CD14-positive monocyte (primary cell): Measurements from ENCODE around the gene USP1. TPM values are rescaled to one million over a fixed set of nuclear protein-coding genes. Genes with fewer than 3 reads are reported as not detected.
A peak's percentile ranks its signal among the peaks of the same experiment; 100 is the strongest.

Experiments
- DNase-seq, 3 donors: peaks; one replicate each; pipeline ENCODE4 v3.0.0-alpha.2; 2011 to 2022
- H2AFZ ChIP-seq: 2 replicates; pipeline ENCODE4 v1.6.0; 2012; ENCODE audit warnings: mild to moderate bottlenecking, low read depth, low read length, inconsistent platforms; ENCODE audit not compliant: insufficient read depth, poor library complexity, severe bottlenecking
- H3K27ac ChIP-seq, 2 donors: 1 replicate in 1 of 2; 2 replicates in 1 of 2; pipeline ENCODE4 v1.5.1; 2012 to 2013; ENCODE audit warnings: low read length in 2 of 2, control low read depth in 1 of 2, inconsistent platforms in 1 of 2, low read depth in 1 of 2, mild to moderate bottlenecking in 1 of 2
- H3K27me3 ChIP-seq, 2 donors: one replicate each; pipeline versions ENCODE4 v1.6.0 to v1.6.1; 2011 to 2013; ENCODE audit warnings: low read length in 2 of 2; ENCODE audit not compliant: control insufficient read depth in 2 of 2, insufficient read depth in 2 of 2
- H3K36me3 ChIP-seq, 2 donors: replicated peaks in 1 of 2; 1 replicate in 1 of 2; 2 replicates in 1 of 2; pipeline versions ENCODE4 v1.5.1 to v1.6.1; 2012 to 2013; ENCODE audit warnings: low read length in 2 of 2, control low read depth in 1 of 2, inconsistent platforms in 1 of 2, mild to moderate bottlenecking in 1 of 2; ENCODE audit not compliant: insufficient read depth in 2 of 2, control insufficient read depth in 1 of 2
- H3K4me1 ChIP-seq, 2 donors: 1 replicate in 1 of 2; 2 replicates in 1 of 2; pipeline versions ENCODE4 v1.5.1 to v1.6.1; 2012 to 2013; ENCODE audit warnings: low read length in 2 of 2, control low read depth in 1 of 2, inconsistent platforms in 1 of 2, mild to moderate bottlenecking in 1 of 2, moderate library complexity in 1 of 2; ENCODE audit not compliant: insufficient read depth in 2 of 2, control insufficient read depth in 1 of 2
- H3K4me2 ChIP-seq: replicated peaks from 2 replicates; pipeline ENCODE3; 2012; ENCODE audit warnings: low read length, moderate library complexity, mild to moderate bottlenecking; ENCODE audit not compliant: poor library complexity, severe bottlenecking; ENCODE audit errors: extremely low read depth
- H3K4me3 ChIP-seq, 3 experiments: fragments of 200-600 bp in 1 of 3; sonication (generic) in 1 of 3; replicated peaks in 1 of 3; 1 replicate in 2 of 3; 2 replicates in 1 of 3; pipeline ENCODE4 v1.5.1; 2011 to 2013; ENCODE audit warnings: low read length in 3 of 3, mild to moderate bottlenecking in 3 of 3, control low read depth in 2 of 3, low read depth in 2 of 3, inconsistent platforms in 1 of 3, moderate library complexity in 1 of 3
- H3K79me2 ChIP-seq: 2 replicates; pipeline ENCODE4 v1.6.0; 2012; ENCODE audit warnings: mild to moderate bottlenecking, control low read depth, inconsistent platforms, low read length, moderate library complexity; ENCODE audit not compliant: insufficient read depth
- H3K9ac ChIP-seq: 2 replicates; pipeline ENCODE4 v1.6.0; 2017; ENCODE audit warnings: low read length, mild to moderate bottlenecking; ENCODE audit not compliant: insufficient read depth, poor library complexity, severe bottlenecking
- H3K9me3 ChIP-seq, 2 donors: replicated peaks in 1 of 2; 1 replicate in 1 of 2; 2 replicates in 1 of 2; pipeline versions ENCODE4 v1.5.1 to v1.6.1; 2012 to 2013; ENCODE audit warnings: low read length in 2 of 2, control low read depth in 1 of 2; ENCODE audit not compliant: control insufficient read depth in 1 of 2, insufficient read depth in 1 of 2
- H4K20me1 ChIP-seq: 2 replicates; pipeline ENCODE4 v1.6.0; 2012; ENCODE audit warnings: mild to moderate bottlenecking, low read length, control low read depth, moderate library complexity; ENCODE audit not compliant: insufficient read depth
- H3K27ac Mint-ChIP-seq, 7 donors: one replicate each; pipeline ENCODE4 v1.8.0; 2020; ENCODE audit warnings: mild to moderate bottlenecking in 7 of 7, mixed read lengths in 7 of 7, moderate library complexity in 6 of 7, inconsistent platforms in 2 of 7
- H3K27me3 Mint-ChIP-seq, 3 donors: one replicate each; pipeline ENCODE4 v1.8.0; 2021 to 2022; ENCODE audit warnings: low read depth in 3 of 3, mild to moderate bottlenecking in 3 of 3, mixed read lengths in 3 of 3, moderate library complexity in 3 of 3, inconsistent platforms in 1 of 3
- H3K36me3 Mint-ChIP-seq, 2 donors: one replicate each; pipeline ENCODE4 v1.8.0; 2020; ENCODE audit warnings: mixed read lengths in 2 of 2, inconsistent platforms in 1 of 2, mild to moderate bottlenecking in 1 of 2
- H3K4me1 Mint-ChIP-seq: one replicate; pipeline ENCODE4 v1.8.0; 2020; ENCODE audit warnings: mild to moderate bottlenecking, mixed read lengths
- H3K4me3 Mint-ChIP-seq, 2 donors: one replicate each; pipeline ENCODE4 v1.8.0; 2020; ENCODE audit warnings: mild to moderate bottlenecking in 2 of 2, mixed read lengths in 2 of 2, moderate library complexity in 1 of 2
- H3K9me3 Mint-ChIP-seq, 7 donors: one replicate each; pipeline ENCODE4 v1.8.0; 2020 to 2022; ENCODE audit warnings: mixed read lengths in 7 of 7, mild to moderate bottlenecking in 6 of 7, moderate library complexity in 6 of 7, inconsistent platforms in 2 of 7
- WGBS: methylation state at CpG from one replicate; pipeline ENCODE4 v1.1.5; 2013; ENCODE audit warnings: missing lambda C conversion rate; ENCODE audit not compliant: insufficient coverage; 5-methylcytosine and 5-hydroxymethylcytosine counted together
- intact Hi-C, 2 donors: fragments of 100-400 bp; cut with micrococcal nuclease; formaldehyde crosslinking; loops; one replicate each; pipeline versions ENCODE4 v1.15.0 to v1.15.1; 2023
- polyA plus RNA-seq, 3 donors: library from polyadenylated mRNA; depleted of rRNA in 1 of 3; unstranded in 2 of 3; stranded (reverse) in 1 of 3; fragments of 300-500 nt in 2 of 3; fragments of >200 nt in 1 of 3; fragmentation: Illumina TruSeq in 2 of 3; gene quantifications; 1 replicate in 2 of 3; 2 replicates in 1 of 3; pipeline ENCODE4 v1.2.3, GENCODE V29; 2012 to 2021
- TF ChIP-seq, protein P1 (sequence below): fragments of 200-600 bp; IDR thresholded peaks from one replicate; pipeline ENCODE4 v1.8.0; 2022; ENCODE audit warnings: antibody characterized with exemption, mild to moderate bottlenecking

The USP1 gene
- polyA plus RNA-seq, 3 donors = 5.3 to 24.0 (median 13.6) TPM

DNA sequence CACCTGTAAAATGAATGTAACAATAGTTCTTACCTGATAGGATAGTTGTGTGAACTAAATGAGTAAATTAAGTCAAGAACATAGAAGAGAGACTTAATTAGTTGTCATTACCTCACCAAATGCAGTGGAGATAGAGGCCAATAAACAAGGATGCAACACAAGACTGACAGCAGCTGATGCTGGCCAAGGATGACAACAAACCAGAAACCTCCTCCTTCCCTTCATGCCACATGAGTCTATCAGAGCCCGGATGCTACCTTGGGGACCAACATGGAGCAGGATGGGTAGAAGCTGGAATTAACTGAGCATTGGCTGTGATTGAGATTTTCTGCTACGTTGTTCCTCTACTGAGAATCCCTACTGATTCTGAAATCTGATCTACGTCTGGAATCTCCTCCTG lies 30.3 kb upstream of the USP1 start:
- Histone ChIP-seq H3K4me1 (no peaks in the 10 kb centered on the region), H3K27ac (no peak overlapping the region), H3K9ac (no peak overlapping the region), H3K4me2 (no peak overlapping the region), H3K79me2 (no peaks in the 10 kb centered on the region), H3K36me3 (no peaks in the 10 kb centered on the region), H2AFZ (peak overlapping the region; percentile 3), H3K9me3 (no peaks in the 10 kb centered on the region), H3K4me3 (no peak overlapping the region), H3K27me3 (no peaks in the 10 kb centered on the region), H4K20me1 (no peaks in the 10 kb centered on the region)
- DNase-seq = no peak
- TF ChIP-seq, protein P1, sequence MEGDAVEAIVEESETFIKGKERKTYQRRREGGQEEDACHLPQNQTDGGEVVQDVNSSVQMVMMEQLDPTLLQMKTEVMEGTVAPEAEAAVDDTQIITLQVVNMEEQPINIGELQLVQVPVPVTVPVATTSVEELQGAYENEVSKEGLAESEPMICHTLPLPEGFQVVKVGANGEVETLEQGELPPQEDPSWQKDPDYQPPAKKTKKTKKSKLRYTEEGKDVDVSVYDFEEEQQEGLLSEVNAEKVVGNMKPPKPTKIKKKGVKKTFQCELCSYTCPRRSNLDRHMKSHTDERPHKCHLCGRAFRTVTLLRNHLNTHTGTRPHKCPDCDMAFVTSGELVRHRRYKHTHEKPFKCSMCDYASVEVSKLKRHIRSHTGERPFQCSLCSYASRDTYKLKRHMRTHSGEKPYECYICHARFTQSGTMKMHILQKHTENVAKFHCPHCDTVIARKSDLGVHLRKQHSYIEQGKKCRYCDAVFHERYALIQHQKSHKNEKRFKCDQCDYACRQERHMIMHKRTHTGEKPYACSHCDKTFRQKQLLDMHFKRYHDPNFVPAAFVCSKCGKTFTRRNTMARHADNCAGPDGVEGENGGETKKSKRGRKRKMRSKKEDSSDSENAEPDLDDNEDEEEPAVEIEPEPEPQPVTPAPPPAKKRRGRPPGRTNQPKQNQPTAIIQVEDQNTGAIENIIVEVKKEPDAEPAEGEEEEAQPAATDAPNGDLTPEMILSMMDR = no peak
- intact Hi-C loops = loop anchor here (2.0 to 10.0 kb wide), 2 partner anchors 232 to 322 kb away; no protein-coding TSS in a partner anchor
- H3K27ac Mint-ChIP-seq = peak overlapping the region in 2 of 7 donors; percentile 3 to 49
- no peaks in the 10 kb centered on the region for H3K9me3 Mint-ChIP-seq
- no peaks in the 10 kb centered on the region for H3K4me1 Mint-ChIP-seq
- no peak overlapping the region for H3K4me3 Mint-ChIP-seq
- 87% methylated on average over 2 of the region's 3 CpGs for WGBS
- peaks cover 0 to 4% (median 0%) of the 10 kb centered on the region in 3 donors for H3K27me3 Mint-ChIP-seq
- H3K36me3 Mint-ChIP-seq = no peaks in the 10 kb centered on the region

DNA sequence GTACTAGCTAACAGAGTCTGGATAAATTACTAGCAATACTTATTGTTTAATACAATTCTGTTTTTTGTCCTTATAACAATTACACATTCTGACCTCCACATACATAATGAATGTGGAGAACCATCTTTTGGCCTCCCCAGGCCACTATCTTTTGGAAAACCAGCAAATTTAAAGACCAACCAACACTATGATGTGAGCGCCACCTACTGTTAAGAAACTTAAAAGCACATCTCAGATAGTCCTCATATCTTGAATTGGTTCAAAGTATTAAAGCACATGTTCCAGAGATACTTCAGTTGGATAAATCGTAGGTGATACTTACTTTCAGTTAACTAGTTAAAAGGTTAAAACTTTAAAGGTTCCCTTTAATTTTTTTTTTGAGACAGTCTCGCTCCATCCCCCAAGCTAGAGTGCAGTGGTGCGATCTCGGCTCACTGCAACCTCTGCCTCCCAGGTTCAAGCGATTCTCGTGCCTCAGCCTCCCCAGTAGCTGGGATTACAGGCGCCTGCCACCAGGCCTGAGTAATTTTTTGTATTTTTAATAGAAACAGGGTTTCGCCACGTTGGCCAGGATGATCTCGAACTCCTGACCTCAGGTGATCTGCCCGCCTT lies 29.3 kb upstream of the USP1 start:
- Histone ChIP-seq H2AFZ (no peak overlapping the region), H3K79me2 (no peaks in the 10 kb centered on the region), H3K9ac (no peak overlapping the region), H3K27ac (no peak overlapping the region), H4K20me1 (no peaks in the 10 kb centered on the region), H3K4me1 (no peaks in the 10 kb centered on the region), H3K4me3 (no peak overlapping the region), H3K27me3 (no peaks in the 10 kb centered on the region), H3K9me3 (no peaks in the 10 kb centered on the region), H3K36me3 (no peaks in the 10 kb centered on the region), H3K4me2 (no peak overlapping the region)
- WGBS = 71% methylated on average over 4 of the region's 12 CpGs
- Mint-ChIP-seq H3K27ac (no peak overlapping the region), H3K27me3 (peaks cover 0 to 4% (median 0%) of the 10 kb centered on the region in 3 donors), H3K4me3 (no peak overlapping the region), H3K4me1 (no peaks in the 10 kb centered on the region), H3K36me3 (no peaks in the 10 kb centered on the region), H3K9me3 (no peaks in the 10 kb centered on the region)
- DNase-seq = peak; percentile 25 to 62 (median 40)
- intact Hi-C loops = loop anchor here (1.0 to 10.0 kb wide), 3 partner anchors 232 to 323 kb away; no protein-coding TSS in a partner anchor
- TF ChIP-seq, protein P1 = peak; percentile 81
